M059J (cell line): Measurements from ENCODE around the gene ASMTL. TPM values are rescaled to one million over a fixed set of nuclear protein-coding genes. Genes with fewer than 3 reads are reported as not detected.
A peak's percentile ranks its signal among the peaks of the same experiment; 100 is the strongest.
"Not testable (repeated sequence)": the region's sequence is repeated elsewhere in the genome, so short reads cannot be mapped to it uniquely, and the experiment has no call there.

Source experiments
- DNase-seq: peaks from one replicate; pipeline ENCODE4 v3.0.0-alpha.2; 2012; ENCODE audit warnings: low read depth
- total RNA-seq: library from RNA; depleted of rRNA; stranded (reverse); fragments of >200 nt; shearing (Covaris generic); gene quantifications from 2 replicates; pipeline ENCODE4 v1.2.3, GENCODE V29; 2014; rRNA removed

ASMTL gene
- total RNA-seq = 6.3 and 7.2 TPM in 2 replicates

- peak; percentile 91 for DNase-seq
Observed at GRCh38 chrX:1452516-1453394, at the start of gene ASMTL. ASMTL (minus strand) TSS chrX:1452909; CDS start chrX:1452840, 69 bp downstream.

GRCh38 chrX:1502241-1502640 is 49.5 kb upstream of the ASMTL start:
- no peak for DNase-seq

GRCh38 chrX:1500701-1501624 is 48.3 kb upstream of the ASMTL start:
- peak; percentile 66 for DNase-seq

- no peak for DNase-seq
Observed at GRCh38 chrX:1496076-1496475, 43.4 kb upstream of the ASMTL start.

GRCh38 chrX:1493877-1494510 is 41.3 kb upstream of the ASMTL start:
- no peak for DNase-seq

GRCh38 chrX:1493412-1493811 is 40.7 kb upstream of the ASMTL start:
- no peak for DNase-seq

GRCh38 chrX:1492421-1493012 is 39.8 kb upstream of the ASMTL start:
- DNase-seq = no peak

- peak; percentile 61 for DNase-seq
Observed at GRCh38 chrX:1491851-1492349, 39.2 kb upstream of the ASMTL start.

- not testable (repeated sequence) for DNase-seq
Observed at GRCh38 chrX:1491248-1491647, 38.5 kb upstream of the ASMTL start.

- not testable (repeated sequence) for DNase-seq
Observed at GRCh38 chrX:1490723-1491122, 38.0 kb upstream of the ASMTL start.

- not testable (repeated sequence) for DNase-seq
Observed at GRCh38 chrX:1489354-1489753, 36.6 kb upstream of the ASMTL start.

GRCh38 chrX:1488745-1489144 is 36.0 kb upstream of the ASMTL start:
- no peak for DNase-seq

GRCh38 chrX:1488141-1488540 is 35.4 kb upstream of the ASMTL start:
- no peak for DNase-seq

- DNase-seq = no peak
Observed at GRCh38 chrX:1487401-1487800, 34.7 kb upstream of the ASMTL start.

GRCh38 chrX:1486749-1487361 is 34.1 kb upstream of the ASMTL start:
- no peak for DNase-seq

GRCh38 chrX:1486177-1486576 is 33.5 kb upstream of the ASMTL start:
- DNase-seq = no peak

- DNase-seq = no peak
Observed at GRCh38 chrX:1485033-1485432, 32.3 kb upstream of the ASMTL start.

GRCh38 chrX:1484638-1485019 is 31.9 kb upstream of the ASMTL start:
- DNase-seq = no peak

GRCh38 chrX:1483843-1484637 is 31.3 kb upstream of the ASMTL start:
- DNase-seq = no peak

GRCh38 chrX:1482530-1482928 is 29.8 kb upstream of the ASMTL start:
- not testable (repeated sequence) for DNase-seq
